Keratinocyte (primary cell): Measurements from ENCODE around the gene MRPS27.

Experiments used
- CTCF ChIP-seq, 3 experiments: IDR thresholded peaks in 1 of 3; conservative IDR thresholded peaks in 1 of 3; optimal IDR thresholded peaks in 1 of 3; 2 replicates in 2 of 3; 3 replicates in 1 of 3; pipeline versions ENCODE3 to v1.5.1; 2011; ENCODE audit warnings: low read length in 3 of 3, mild to moderate bottlenecking in 3 of 3, moderate library complexity in 2 of 3, control low read depth in 1 of 3, inconsistent platforms in 1 of 3; ENCODE audit not compliant: insufficient read depth in 2 of 3; ENCODE audit errors: extremely low read depth in 1 of 3
- EZH2 ChIP-seq: IDR thresholded peaks from one replicate; pipeline ENCODE4 v1.6.1; 2012; ENCODE audit warnings: inconsistent platforms, mild to moderate bottlenecking, low read length, moderate library complexity

GRCh38 chr5:72179028-72179815 lies 140.8 kb downstream of the MRPS27 start:
- no peak for TF ChIP-seq CTCF (optimal IDR thresholded peaks at IDR 0.05 in 1 of 3, IDR thresholded peaks at IDR 0.05 in 1 of 3, conservative IDR thresholded peaks at IDR 0.05 in 1 of 3; ENCODE audit: extremely low read depth in 1 of 3, insufficient read depth in 2 of 3, low read length in 3 of 3)
- no peak for TF ChIP-seq EZH2
